Activated naive CD4-positive, alpha-beta T cell (primary cell): ENCODE results near the gene PLPP2.

Experiments used
- DNase-seq, 4 experiments: peaks; one replicate each; lab custom pipeline; 2025; lab: John Stamatoyannopoulos, UW

Gene PLPP2

GRCh38 chr19:313988-314815, 23.0 kb upstream of the PLPP2 start:
- DNase-seq = no peak

- no peak for DNase-seq
Measured at GRCh38 chr19:313169-313987, 22.2 kb upstream of the PLPP2 start.

- DNase-seq = no peak
Measured at GRCh38 chr19:311813-312261, 20.6 kb upstream of the PLPP2 start.

GRCh38 chr19:310781-311496, 19.7 kb upstream of the PLPP2 start:
- DNase-seq = no peak

GRCh38 chr19:310141-310651, 19.0 kb upstream of the PLPP2 start:
- no peak for DNase-seq

GRCh38 chr19:309206-309565, 18.0 kb upstream of the PLPP2 start:
- DNase-seq = no peak

GRCh38 chr19:308471-309205, 17.4 kb upstream of the PLPP2 start:
- no peak for DNase-seq

- no peak for DNase-seq
Measured at GRCh38 chr19:307793-308420, 16.7 kb upstream of the PLPP2 start.

- no peak for DNase-seq
Measured at GRCh38 chr19:307111-307531, 15.9 kb upstream of the PLPP2 start.

- DNase-seq = no peak
Measured at GRCh38 chr19:306151-306900, 15.1 kb upstream of the PLPP2 start.

GRCh38 chr19:305240-306150, 14.3 kb upstream of the PLPP2 start:
- no peak for DNase-seq

GRCh38 chr19:296476-297225, 5.4 kb upstream of the PLPP2 start:
- DNase-seq = no peak

GRCh38 chr19:295687-296370, 4.6 kb upstream of the PLPP2 start:
- no peak for DNase-seq

- peak in 2 of 4 experiments; percentile 18 to 37 for DNase-seq
Measured at GRCh38 chr19:294946-295686, 3.9 kb upstream of the PLPP2 start.

GRCh38 chr19:294341-294945, 3.2 kb upstream of the PLPP2 start:
- DNase-seq = no peak

GRCh38 chr19:293436-294110, 2.4 kb upstream of the PLPP2 start:
- no peak for DNase-seq
